Fibroblast of skin of right quadriceps (primary cell): ENCODE data around the gene KIRREL1.

Experiments
- DNase-seq: peaks from one replicate; pipeline ENCODE4 v3.0.0-alpha.2; 2013

The KIRREL1 gene

GRCh38 chr1:158149175-158149574, 155.7 kb downstream of the KIRREL1 start:
- DNase-seq: no peak
